Measurements from ENCODE around the gene NTRK1.

Gene NTRK1

GRCh38 chr1:156899956-156900718, 39.5 kb downstream of the NTRK1 start:
- DNase-seq, result no peak

GRCh38 chr1:156900896-156901589, 40.4 kb downstream of the NTRK1 start:
- no peak for DNase-seq

- DNase-seq, result no peak
Measured at GRCh38 chr1:156901590-156901900, 40.9 kb downstream of the NTRK1 start.

- DNase-seq, result no peak
Measured at GRCh38 chr1:156901966-156902915, 41.6 kb downstream of the NTRK1 start.

- no peak for DNase-seq
Measured at GRCh38 chr1:156903328-156904091, 42.8 kb downstream of the NTRK1 start.

- no peak for DNase-seq
Measured at GRCh38 chr1:156904187-156904959, 43.7 kb downstream of the NTRK1 start.

GRCh38 chr1:156905176-156905575, 44.5 kb downstream of the NTRK1 start:
- DNase-seq, result no peak

- no peak for DNase-seq
Measured at GRCh38 chr1:156905651-156906050, 45.0 kb downstream of the NTRK1 start.

GRCh38 chr1:156906206-156906906, 45.7 kb downstream of the NTRK1 start:
- no peak for DNase-seq

- no peak for DNase-seq
Measured at GRCh38 chr1:156908541-156908940, 47.9 kb downstream of the NTRK1 start.

GRCh38 chr1:156908955-156909354, 48.3 kb downstream of the NTRK1 start:
- no peak for DNase-seq

GRCh38 chr1:156909671-156910070, 49.0 kb downstream of the NTRK1 start:
- no peak for DNase-seq

GRCh38 chr1:156910309-156910782, 49.7 kb downstream of the NTRK1 start:
- peak; percentile 58 to 66 for DNase-seq

- DNase-seq, result no peak
Measured at GRCh38 chr1:156911577-156912298, 51.1 kb downstream of the NTRK1 start.

- no peak for DNase-seq
Measured at GRCh38 chr1:156912310-156912709, 51.6 kb downstream of the NTRK1 start.

GRCh38 chr1:156912861-156913808, 52.5 kb downstream of the NTRK1 start:
- DNase-seq, result no peak

- no peak for DNase-seq
Measured at GRCh38 chr1:156913809-156914387, 53.2 kb downstream of the NTRK1 start.

GRCh38 chr1:156914440-156914856, 53.8 kb downstream of the NTRK1 start:
- no peak for DNase-seq

Measured in activated CD4-positive, alpha-beta T cell treated with anti-CD3 and anti-CD28 coated beads, Interleukin-2, amount 50 U/mL, for 48 hours (primary cell).